ENCODE measurements around the gene HOXD9. TPM values are rescaled to one million over a fixed set of nuclear protein-coding genes. Genes with fewer than 3 reads are reported as not detected.
A peak's percentile ranks its signal among the peaks of the same experiment; 100 is the strongest.

HOXD9 gene
- total RNA-seq, 4 donors from 2014 or later = 0.83 to 3.9 (median 2.3) TPM

- Histone ChIP-seq H3K27me3 (peaks cover 74% of the 10 kb centered on the region), H3K9me3 (no peaks in the 10 kb centered on the region)
Observed at GRCh38 chr2:176109192-176109901, 13.2 kb upstream of the HOXD9 start.

GRCh38 chr2:176109946-176110345, 12.6 kb upstream of the HOXD9 start:
- WGBS, 2 donors = 14 to 21% methylated on average over 4 of the region's 4 CpGs
- Histone ChIP-seq H3K4me3 (replicated peaks in 1 of 3) (no peak overlapping the region), H3K27me3 (peaks cover 73% of the 10 kb centered on the region), H3K27ac (no peak overlapping the region), H3K9me3 (no peaks in the 10 kb centered on the region), H3K36me3 (no peaks in the 10 kb centered on the region), H3K4me1 (peaks cover 1 to 26% of the 10 kb centered on the region in 2 donors)
- no peak for DNase-seq
- intact Hi-C loops (cut with DNase I) = no loop called here
- TF ChIP-seq POLR2A (IDR thresholded peaks at IDR 0.05) = no peak
- TF ChIP-seq, protein P1, sequence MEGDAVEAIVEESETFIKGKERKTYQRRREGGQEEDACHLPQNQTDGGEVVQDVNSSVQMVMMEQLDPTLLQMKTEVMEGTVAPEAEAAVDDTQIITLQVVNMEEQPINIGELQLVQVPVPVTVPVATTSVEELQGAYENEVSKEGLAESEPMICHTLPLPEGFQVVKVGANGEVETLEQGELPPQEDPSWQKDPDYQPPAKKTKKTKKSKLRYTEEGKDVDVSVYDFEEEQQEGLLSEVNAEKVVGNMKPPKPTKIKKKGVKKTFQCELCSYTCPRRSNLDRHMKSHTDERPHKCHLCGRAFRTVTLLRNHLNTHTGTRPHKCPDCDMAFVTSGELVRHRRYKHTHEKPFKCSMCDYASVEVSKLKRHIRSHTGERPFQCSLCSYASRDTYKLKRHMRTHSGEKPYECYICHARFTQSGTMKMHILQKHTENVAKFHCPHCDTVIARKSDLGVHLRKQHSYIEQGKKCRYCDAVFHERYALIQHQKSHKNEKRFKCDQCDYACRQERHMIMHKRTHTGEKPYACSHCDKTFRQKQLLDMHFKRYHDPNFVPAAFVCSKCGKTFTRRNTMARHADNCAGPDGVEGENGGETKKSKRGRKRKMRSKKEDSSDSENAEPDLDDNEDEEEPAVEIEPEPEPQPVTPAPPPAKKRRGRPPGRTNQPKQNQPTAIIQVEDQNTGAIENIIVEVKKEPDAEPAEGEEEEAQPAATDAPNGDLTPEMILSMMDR (IDR thresholded peaks at IDR 0.05) = no peak

More at GRCh38 chr2:176109192-176109901, 13.2 kb upstream of the HOXD9 start:
- H3K36me3 ChIP-seq = no peaks in the 10 kb centered on the region
- intact Hi-C loops (cut with DNase I) = no loop called here
- no peak overlapping the region for H3K27ac ChIP-seq
- no peak overlapping the region for H3K4me3 ChIP-seq (replicated peaks in 1 of 3)
- peaks cover 7 to 31% of the 10 kb centered on the region in 2 donors for H3K4me1 ChIP-seq
- DNase-seq = no peak
- TF ChIP-seq, protein P1 (IDR thresholded peaks at IDR 0.05) = no peak
- no peak for TF ChIP-seq POLR2A (IDR thresholded peaks at IDR 0.05)
- 12 to 13% methylated on average over 26 of the region's 26 CpGs for WGBS, 2 donors

DNA sequence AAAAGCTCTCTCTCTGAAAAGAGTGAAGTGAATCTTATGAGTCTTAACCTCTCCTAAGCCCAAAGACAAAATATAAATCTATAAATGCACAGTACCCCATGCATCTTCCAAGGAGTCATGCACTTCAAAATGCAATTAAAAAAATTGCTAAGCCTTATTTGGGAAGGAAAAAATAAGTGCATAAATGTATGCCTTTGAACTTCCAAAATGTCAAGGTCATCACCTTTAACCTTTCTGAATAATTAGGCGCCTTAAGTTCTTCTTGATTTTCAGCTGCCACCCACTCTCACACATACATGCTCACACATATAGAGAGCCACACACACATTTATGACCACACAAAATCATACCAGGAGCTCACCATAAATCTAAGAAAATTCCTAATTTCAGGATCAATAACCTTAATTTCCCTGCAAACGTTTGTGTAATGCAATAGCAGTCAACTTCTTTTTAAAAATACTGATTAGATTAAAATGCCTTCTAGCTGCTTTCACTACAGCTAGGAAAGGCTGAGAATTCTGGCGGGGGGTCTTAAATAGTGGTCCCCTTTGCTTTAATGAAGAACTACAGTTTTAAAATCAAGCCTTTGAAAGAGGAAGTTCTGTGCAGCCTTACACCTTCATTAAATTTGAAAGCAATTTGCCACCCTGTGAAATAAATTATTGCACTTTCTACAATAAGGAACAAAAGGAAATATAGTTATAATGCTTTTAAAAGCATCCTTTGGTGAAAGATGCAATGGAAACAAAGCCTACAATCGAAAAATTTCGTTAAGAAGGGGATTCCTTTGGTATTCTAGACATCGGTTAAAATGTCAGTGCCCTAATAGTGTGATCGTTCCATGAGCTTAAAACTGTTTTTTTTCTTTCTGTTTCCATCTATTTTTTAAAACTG, 11.9 kb upstream of the HOXD9 start:
- TF ChIP-seq POLR2A (IDR thresholded peaks at IDR 0.05) = no peak
- TF ChIP-seq, protein P1 (IDR thresholded peaks at IDR 0.05) = no peak
- peaks cover 67% of the 10 kb centered on the region for H3K27me3 ChIP-seq
- 20 to 21% methylated on average over 7 of the region's 7 CpGs for WGBS, 2 donors
- H3K36me3 ChIP-seq = no peaks in the 10 kb centered on the region
- H3K27ac ChIP-seq = no peak overlapping the region
- H3K4me3 ChIP-seq (replicated peaks in 1 of 3) = no peak overlapping the region
- H3K4me1 ChIP-seq = peaks cover 0 to 26% of the 10 kb centered on the region in 2 donors
- no peaks in the 10 kb centered on the region for H3K9me3 ChIP-seq
- DNase-seq = no peak
- intact Hi-C loops (cut with DNase I) = no loop called here

DNA sequence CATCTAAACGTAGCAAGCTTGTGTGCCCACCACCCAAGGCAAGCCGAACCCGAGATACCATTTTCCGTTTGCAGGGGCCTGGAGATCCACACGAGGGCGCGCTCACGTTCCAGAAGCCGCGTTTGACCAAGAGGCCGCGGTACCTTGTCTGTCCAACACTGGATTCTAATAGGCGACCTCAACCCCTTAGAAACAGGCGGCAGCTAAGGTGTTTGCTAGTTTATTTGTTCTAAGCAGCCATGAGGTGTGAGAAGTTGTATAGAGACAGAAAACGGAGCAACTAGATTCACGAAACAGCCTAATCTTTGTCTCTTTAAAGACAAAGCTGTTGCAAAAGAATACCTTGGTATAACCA, 11.2 kb upstream of the HOXD9 start:
- Histone ChIP-seq H3K9me3 (no peaks in the 10 kb centered on the region), H3K27ac (no peak overlapping the region), H3K36me3 (no peaks in the 10 kb centered on the region), H3K4me3 (replicated peaks in 1 of 3) (no peak overlapping the region), H3K27me3 (peaks cover 67% of the 10 kb centered on the region), H3K4me1 (peaks cover 0 to 26% of the 10 kb centered on the region in 2 donors)
- WGBS, 2 donors = 4 to 5% methylated on average over 16 of the region's 16 CpGs
- TF ChIP-seq, protein P1 (IDR thresholded peaks at IDR 0.05) = peak in 2 of 6 experiments; percentile 27 to 56
- no peak for TF ChIP-seq POLR2A (IDR thresholded peaks at IDR 0.05)
- intact Hi-C loops (cut with DNase I) = no loop called here
- DNase-seq = peak; percentile 38 to 44
